ENCODE results near the gene ANTXR1.

The ANTXR1 gene

DNA sequence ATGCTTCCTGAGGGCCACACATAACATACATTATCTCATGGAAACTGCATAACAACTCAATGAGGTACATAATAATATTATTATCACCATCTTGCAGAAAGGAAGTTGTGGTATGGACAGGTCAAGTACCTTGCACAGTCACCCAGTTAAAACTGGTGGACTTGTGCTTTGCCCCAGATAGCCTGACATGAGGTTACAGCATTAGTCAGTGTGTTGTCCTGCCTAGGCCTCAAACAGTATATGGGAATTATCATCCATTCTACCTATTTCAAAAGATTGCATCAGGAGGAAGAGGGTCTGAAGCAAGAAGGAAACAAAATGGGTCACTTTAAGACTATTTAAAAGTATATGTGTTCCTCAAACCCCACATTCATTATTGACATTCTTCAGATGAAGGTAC, 5.4 kb upstream of the ANTXR1 start:
- no peak for DNase-seq

- no peak for DNase-seq
Measured at GRCh38 chr2:69010437-69011194, 2.4 kb upstream of the ANTXR1 start.

DNA sequence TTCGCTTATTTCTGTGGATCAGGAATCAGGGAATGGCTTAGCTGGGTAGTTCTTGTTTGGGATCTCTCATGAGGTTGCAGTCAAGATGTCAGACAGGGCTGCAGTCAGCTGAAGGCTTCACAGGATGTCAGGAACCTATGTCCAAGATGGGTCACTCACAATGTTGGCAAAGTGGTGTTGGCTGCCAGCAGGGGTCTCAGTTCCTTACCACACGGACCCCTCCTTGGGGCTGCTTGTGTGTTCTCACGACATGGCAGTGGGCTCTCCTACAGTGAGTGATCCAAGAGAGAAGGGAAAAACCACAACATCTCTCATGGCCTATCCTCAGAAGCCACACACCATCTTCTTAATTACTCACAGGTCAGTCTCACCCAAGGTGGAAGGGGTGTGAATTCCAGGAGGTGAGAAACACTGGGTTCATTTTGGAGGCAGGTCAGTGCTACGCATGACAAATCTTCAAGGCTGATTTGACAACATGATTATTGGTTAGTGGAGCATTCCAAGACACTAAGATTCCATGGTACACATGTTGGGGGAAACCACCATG, 1.3 kb upstream of the ANTXR1 start:
- DNase-seq = no peak

GRCh38 chr2:69012310-69013141, 453 bp upstream of the ANTXR1 start:
- peak; percentile 35 for DNase-seq

GRCh38 chr2:69013840-69014821, 1.2 kb downstream of the ANTXR1 start:
- DNase-seq = no peak

- DNase-seq = no peak
Measured at GRCh38 chr2:69017080-69017479, 4.1 kb downstream of the ANTXR1 start.

DNA sequence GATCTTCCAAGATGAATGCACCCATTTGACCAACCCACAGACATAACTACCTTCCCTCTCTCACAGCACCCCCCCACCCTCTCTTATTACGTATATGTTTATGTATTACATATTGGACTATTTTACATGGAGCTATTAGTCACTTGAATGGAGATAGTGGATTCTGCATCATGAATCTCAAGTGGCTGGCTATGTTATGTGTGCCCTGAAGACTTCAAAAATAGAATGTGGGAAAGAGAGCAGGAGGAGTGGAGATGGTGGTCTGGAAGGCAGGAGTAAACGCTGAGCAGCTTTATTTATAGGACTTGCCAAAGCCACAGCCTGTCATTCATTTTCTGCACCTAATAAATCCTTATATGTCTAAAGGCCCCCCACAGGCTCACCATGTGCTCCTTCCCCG, 4.9 kb downstream of the ANTXR1 start:
- no peak for DNase-seq

DNA sequence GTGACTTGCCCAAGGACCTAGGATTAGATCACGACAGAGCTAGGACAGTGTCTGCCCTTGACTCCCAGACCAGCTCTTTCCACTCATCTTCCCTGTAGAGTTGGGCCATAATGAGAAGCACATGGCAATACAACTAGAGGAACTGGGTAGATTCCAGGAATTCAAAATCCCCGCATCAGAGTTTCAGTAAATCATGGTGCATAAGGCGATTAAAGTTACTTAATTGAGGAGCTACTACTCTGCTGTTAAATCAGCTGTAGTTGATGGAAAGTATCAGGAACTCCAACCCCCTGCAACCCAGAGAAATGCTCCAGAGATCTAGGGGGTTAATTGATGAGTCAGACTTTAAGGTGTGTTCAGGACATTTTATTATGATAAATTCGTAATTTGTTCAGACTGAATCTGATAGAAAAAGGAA, 5.7 kb downstream of the ANTXR1 start:
- DNase-seq = no peak

DNA sequence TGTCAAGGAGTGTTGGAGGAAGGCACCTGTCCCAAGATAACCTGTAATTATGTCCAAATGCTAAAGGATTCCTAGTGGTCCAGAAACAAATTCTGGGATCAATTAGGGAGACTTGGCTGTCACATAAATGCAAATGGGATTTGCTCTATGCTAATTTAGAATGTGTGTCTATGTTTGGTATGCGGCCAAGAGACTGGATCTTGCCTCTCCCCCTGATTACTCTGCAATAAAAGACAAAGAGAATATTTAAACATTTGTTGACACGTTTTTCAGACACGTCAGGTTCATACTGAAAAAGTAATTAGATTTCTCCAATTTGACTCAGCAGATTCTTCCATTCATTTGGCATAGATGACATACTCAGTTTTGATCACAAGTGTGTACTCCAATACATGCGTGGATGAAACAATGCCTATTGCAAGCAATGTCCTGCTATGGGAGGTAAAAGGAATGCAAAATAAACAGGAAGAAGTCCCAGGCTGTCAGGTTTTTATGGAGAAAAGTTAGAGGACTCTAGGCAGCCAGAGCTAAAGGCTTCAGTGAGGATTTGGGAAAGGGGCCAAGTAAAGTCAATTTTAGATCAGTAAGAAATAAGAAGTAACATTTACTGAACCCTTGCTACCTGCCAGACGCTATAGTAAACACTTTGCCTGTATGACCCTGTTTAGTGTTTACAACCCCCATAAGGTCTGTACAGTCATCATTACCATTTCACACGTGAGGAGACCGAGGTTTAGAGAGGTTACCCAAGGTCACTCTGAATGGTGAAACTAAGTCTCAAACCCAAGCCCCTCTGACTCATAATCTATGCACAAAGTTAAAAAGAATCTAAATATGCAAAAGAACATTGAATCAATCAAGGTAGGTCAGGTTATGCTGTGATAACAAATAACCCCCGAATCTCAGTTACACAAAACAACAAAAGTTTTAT, 7.8 kb downstream of the ANTXR1 start:
- no peak for DNase-seq

GRCh38 chr2:69021727-69022126, 8.7 kb downstream of the ANTXR1 start:
- DNase-seq = no peak

- DNase-seq = no peak
Measured at GRCh38 chr2:69022548-69022947, 9.6 kb downstream of the ANTXR1 start.

DNA sequence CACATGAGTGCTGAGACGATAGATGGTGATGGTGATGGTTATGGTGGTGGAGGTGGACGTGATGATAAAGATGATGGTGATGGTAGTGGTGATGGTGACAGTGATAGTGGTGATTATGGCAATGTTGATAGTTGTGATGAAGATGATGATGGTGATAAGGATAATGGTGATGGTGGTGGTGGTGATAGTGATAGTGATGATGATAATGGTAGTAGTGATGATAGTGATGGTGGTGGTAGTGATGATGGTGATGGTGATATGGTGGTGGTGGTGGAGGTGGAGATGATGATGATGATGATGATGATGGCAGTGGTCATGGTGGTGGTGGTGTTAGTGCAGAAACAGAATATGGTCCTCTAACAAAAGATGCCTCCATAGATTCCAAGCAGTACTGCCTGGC, 10.3 kb downstream of the ANTXR1 start:
- DNase-seq = no peak

GRCh38 chr2:69026026-69026425, 13.0 kb downstream of the ANTXR1 start:
- DNase-seq = no peak

DNA sequence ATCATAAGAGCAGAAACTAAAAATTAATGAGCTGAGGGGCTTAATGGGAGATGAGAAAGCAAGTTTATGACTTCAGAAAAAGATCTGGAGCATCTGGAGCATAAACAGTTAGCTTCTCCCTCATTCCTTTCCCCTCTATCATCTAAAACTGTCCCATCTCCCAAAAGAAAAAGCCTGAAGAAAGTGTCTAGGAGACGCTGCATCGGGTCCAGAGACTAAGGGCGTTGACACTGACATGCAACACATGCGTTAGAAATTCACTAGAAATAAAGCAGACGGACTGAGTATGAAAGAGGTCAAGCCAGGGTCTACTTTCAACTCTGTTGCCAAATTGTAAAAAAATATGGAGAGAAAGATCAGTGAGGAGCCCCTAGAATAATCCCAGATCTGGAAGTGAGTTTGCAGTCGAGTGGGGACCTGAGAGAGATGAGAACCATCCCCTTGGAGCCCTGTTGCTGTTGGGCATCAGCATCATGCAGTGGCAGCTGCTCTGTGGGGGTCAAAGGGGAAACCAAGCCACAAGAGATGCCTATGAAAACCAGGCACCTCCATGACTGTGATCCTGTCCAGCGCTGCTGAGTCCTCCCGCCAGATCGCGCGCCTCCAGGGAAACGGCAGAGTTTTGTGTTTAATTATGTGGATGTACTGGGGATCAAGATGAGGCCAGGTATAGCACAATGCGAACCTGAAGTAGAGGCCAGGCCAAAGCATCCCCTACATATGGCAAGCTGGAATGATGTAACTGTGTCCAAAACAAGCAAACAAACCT, 13.9 kb downstream of the ANTXR1 start:
- DNase-seq = no peak

DNA sequence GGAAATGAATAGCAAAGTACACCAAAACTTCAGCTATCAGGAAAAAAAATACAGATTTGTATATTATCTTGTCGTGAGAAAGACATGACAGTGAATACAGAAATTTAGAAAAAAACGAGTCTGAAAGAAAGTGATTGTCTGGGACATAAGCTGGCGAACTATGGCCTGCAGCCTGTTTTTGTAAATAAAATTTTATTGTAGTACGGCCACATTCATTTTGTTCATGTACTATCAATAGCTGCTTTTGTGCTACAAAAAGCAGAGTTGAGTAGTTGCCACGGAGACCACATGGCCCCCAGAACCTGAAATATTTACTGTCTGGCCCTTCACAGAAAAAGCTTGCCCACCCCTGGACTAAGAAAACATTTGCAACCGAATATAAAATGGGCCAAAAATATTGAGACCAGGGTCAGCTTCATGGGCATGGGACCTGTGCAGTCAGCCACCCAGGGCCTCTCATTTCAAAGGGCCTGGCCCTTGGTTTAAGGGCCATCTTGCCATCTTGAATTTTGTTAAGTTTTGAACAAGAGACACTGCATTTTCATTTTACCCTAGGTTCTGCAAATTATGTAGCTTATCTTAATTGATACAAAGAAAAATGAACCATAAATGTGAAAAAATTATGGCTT, 17.9 kb downstream of the ANTXR1 start:
- DNase-seq = no peak

DNA sequence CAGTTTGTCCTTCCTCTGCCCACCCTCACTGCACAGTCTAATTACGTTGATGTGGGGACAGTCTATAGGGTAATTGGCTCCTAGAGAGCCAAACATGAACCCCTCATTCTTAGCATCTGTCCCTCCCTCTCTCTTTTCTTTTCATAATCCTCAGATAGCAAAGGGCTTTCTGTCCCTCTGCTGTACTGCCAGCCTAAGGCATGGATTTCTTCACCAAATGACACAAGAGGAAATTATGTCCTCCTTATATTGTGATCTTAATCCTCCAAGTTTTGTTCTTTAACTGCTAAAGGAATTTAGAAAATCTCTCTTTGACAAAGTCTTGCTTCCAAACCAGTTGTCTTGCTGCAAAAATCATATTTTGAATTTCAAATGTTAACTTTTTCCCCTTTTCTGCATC, 18.5 kb downstream of the ANTXR1 start:
- no peak for DNase-seq

GRCh38 chr2:69032336-69032735, 19.4 kb downstream of the ANTXR1 start:
- DNase-seq = no peak

DNA sequence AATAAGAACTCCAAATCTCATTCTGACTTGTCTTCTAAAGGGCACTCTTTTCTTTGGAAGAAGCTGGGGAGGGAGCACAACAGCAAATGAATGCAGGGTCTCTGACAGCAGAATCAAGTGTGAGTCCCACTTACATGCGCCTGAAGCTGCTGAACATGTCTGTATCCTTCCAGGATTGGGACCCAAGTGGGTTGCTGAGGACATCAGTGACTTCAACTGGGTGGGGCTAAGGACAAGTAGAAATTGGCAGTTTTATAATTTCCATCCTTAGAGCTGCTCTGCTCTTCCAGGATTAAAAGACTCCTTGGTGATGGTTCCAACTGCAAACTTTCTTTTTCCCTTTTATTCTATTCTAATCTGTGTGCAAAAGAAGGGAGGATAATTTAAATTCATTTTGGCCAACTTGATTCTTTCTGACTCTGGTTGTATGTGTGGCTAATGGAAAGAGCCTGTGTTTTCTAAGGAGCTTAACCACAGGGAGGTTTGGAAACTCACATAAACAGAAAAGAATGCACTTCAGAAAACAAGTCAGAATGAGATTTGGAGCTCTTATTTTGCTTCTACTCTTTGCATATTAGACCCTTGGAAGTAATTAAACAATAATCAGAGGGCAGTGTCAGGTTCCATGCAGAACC, 20.6 kb downstream of the ANTXR1 start:
- no peak for DNase-seq

- no peak for DNase-seq
Measured at GRCh38 chr2:69034122-69034521, 21.1 kb downstream of the ANTXR1 start.

DNA sequence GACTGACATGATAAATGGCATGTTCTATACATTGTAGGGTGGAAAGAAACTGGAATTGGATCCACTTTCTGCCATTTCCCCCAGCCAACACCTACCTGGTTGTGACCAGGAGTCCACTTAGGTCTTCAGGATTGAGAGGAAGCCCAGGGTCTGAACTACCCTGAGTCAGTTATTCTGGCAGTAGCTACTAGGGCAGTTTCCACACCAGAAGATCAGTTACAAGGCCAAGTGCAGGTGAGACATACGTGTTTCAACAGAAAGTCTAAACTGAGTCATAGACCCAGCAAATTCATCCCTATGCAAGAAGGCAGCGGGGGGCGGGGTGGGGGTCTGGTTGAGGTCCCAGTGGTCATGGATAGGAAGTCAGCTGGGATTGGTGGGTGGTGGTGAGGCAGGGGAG, 21.9 kb downstream of the ANTXR1 start:
- no peak for DNase-seq
